Brain microvascular endothelial cell (primary cell): ENCODE results near the gene NALF2.

ENCODE experiments used
- DNase-seq: peaks from one replicate; pipeline ENCODE4 v3.0.0-alpha.2; 2020
- H3K27ac ChIP-seq: fragments of 250-450 bp; sonication (Bioruptor Pico); 2 replicates; pipeline ENCODE4 v1.5.1; 2020; ENCODE audit warnings: mild to moderate bottlenecking, moderate library complexity
- H3K27me3 ChIP-seq: fragments of 250-450 bp; sonication (Bioruptor Pico); replicated peaks from 2 replicates; pipeline ENCODE4 v1.5.1; 2020; ENCODE audit warnings: mild to moderate bottlenecking
- H3K36me3 ChIP-seq: fragments of 250-450 bp; sonication (Bioruptor Pico); replicated peaks from 2 replicates; pipeline ENCODE4 v1.5.1; 2020; ENCODE audit warnings: mild to moderate bottlenecking
- H3K4me3 ChIP-seq: 2 replicates; pipeline ENCODE4 v1.5.1; 2011; ENCODE audit warnings: low read depth, mild to moderate bottlenecking, control low read depth, low read length, moderate library complexity
- in situ Hi-C: cut with HindIII; loops from 2 replicates; pipeline ENCODE4 v1.10.0; 2017; ENCODE audit warnings: low sequenced_read_pairs, low pct_ligation_motif_present
- TF ChIP-seq, protein P1 (sequence below): IDR thresholded peaks from 2 replicates; pipeline ENCODE4 v1.5.1; 2011; ENCODE audit warnings: low read depth, mild to moderate bottlenecking, moderate library complexity, low read length, control low read depth, inconsistent platforms; ENCODE audit errors: missing control alignments

Gene NALF2

DNA sequence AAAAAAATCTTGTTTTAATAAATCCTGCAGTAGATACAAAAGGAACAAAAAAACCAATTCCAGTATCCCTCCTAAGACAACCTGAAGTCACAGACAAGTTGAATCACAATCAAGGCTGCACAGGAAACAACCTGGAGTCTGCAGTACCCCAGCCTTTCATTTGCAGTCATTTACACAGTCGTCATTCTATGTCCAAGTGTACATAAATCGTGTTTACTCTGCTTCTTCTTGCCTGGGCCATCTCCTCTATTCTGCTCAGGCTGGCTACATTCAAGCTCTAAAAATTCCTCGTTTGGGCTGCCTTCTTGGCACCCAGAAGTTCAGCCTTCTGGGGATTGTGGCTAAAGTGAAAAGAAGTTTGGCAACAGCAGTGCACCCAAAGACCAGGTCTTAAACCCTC is 37.8 kb downstream of the NALF2 start:
- H3K4me3 ChIP-seq = no peak overlapping the region
- in situ Hi-C loops = no loop called here
- no peaks in the 10 kb centered on the region for H3K27me3 ChIP-seq
- H3K36me3 ChIP-seq = no peaks in the 10 kb centered on the region
- DNase-seq = no peak
- no peak overlapping the region for H3K27ac ChIP-seq
- TF ChIP-seq, protein P1, sequence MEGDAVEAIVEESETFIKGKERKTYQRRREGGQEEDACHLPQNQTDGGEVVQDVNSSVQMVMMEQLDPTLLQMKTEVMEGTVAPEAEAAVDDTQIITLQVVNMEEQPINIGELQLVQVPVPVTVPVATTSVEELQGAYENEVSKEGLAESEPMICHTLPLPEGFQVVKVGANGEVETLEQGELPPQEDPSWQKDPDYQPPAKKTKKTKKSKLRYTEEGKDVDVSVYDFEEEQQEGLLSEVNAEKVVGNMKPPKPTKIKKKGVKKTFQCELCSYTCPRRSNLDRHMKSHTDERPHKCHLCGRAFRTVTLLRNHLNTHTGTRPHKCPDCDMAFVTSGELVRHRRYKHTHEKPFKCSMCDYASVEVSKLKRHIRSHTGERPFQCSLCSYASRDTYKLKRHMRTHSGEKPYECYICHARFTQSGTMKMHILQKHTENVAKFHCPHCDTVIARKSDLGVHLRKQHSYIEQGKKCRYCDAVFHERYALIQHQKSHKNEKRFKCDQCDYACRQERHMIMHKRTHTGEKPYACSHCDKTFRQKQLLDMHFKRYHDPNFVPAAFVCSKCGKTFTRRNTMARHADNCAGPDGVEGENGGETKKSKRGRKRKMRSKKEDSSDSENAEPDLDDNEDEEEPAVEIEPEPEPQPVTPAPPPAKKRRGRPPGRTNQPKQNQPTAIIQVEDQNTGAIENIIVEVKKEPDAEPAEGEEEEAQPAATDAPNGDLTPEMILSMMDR = no peak

DNA sequence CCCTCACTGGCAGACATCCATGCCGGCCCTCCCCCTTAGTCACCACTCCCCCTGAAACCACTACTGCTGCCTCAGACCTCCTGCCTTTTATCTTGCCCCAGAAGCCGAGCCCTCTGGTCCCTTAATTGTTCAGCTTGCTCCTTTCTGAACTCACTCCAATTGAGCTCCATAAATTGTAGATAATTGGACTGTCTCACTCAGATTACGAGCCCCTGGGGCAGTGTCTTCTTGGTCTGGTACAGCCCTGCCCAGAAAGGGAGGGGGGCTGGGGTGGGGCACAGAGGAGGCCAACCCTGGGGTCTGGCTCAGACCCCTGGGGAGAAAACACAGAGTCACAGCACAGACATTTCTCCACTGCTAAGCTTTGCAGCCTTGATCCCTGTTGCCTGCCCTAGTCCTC is 39.4 kb downstream of the NALF2 start:
- Histone ChIP-seq H3K27me3 (no peaks in the 10 kb centered on the region), H3K27ac (no peak overlapping the region), H3K36me3 (no peaks in the 10 kb centered on the region), H3K4me3 (no peak overlapping the region)
- in situ Hi-C loops = no loop called here
- no peak for DNase-seq
- TF ChIP-seq, protein P1 = no peak

DNA sequence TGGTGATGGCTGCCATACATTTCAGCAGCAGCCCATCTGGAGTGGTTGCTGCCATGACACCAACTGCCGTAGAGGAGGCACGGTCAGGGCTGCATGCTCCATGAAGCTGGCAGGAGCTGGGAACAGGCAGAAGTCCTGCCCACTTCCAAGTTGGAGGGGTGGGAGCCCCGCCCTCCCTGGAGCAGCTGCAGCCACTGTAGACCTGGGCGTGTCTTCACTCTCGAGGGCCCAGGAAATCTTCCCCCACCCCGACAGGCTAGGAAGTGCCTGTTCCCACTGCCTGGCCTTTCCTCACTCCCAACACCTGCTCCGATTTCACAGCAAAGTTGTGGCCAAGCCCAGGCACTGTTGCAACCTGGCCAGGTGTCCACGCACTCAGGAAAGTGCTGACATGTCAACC is 42.3 kb downstream of the NALF2 start:
- Histone ChIP-seq H3K36me3 (no peaks in the 10 kb centered on the region), H3K4me3 (no peak overlapping the region), H3K27ac (no peak overlapping the region), H3K27me3 (no peaks in the 10 kb centered on the region)
- TF ChIP-seq, protein P1 = no peak
- no peak for DNase-seq
- in situ Hi-C loops = no loop called here

DNA sequence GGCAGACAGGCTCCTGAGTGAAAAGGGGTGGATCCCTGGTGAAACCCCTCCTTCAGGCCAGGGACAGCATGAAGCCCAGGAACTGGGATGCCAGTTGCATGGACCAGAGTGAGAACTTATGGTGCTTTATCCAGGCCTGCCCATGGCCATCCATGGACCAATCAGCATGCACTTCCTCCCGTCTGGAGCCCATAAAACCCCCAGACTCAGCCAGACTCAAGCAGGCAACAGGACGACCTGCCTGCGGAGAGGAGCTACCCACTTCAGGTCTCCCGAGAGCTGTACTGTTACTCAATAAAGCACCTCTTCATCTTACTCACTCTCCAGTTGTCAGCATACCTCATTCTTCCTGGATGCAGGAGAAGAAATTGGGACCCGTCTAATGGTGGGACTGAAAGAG is 42.9 kb downstream of the NALF2 start:
- in situ Hi-C loops = no loop called here
- H3K36me3 ChIP-seq = no peaks in the 10 kb centered on the region
- no peak overlapping the region for H3K27ac ChIP-seq
- TF ChIP-seq, protein P1 = no peak
- DNase-seq = no peak
- no peaks in the 10 kb centered on the region for H3K27me3 ChIP-seq
- no peak overlapping the region for H3K4me3 ChIP-seq

DNA sequence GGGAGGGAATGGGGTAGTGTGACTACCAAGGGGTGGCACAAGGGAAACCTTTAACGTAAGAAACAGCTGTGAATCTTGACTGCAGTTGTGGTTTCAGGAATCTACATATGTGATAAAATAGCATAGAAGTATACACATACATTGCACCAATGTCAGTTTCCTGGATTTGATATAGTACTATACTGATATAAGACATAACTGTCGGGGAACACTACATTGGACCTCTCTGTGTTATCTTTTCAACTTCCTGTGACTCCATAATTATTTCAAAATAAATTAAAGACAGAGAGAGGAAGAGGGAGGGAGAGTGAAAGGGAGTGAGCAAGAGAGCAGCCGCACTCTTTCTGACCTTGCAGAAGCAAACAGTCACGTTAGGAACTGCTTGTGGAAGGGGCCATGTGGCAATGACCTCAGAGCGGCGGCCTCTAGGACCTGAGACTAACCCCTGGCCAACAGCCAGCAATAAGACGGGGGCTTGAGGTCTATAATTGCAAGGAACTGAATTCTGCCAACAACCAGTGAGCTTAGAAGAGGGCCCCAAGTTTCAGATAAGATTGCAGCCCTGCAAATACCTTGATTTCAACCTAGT is 47.4 kb downstream of the NALF2 start:
- H3K36me3 ChIP-seq = no peaks in the 10 kb centered on the region
- TF ChIP-seq, protein P1 = no peak
- in situ Hi-C loops = no loop called here

DNA sequence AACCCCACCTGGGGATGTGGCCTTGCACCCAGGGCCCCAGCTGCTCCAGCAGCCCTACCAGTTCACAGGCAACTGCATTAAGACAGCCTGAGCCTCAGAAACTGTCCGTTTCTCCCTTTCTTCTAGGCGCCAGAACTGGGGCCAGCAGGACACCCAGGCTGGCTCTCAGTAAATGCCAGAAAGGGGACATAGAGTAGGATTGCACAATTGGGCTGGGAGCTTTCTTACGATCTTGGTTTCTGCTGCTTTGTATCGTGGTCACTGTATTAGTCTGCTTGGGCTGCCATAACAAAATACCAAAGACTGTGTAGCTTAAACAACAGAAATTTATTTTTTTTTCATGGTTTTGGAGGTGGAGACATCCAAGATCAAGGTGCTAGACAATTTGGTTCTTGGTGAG is 48.4 kb downstream of the NALF2 start:
- in situ Hi-C loops = no loop called here
- TF ChIP-seq, protein P1 = no peak
- DNase-seq = no peak
- no peak overlapping the region for H3K27ac ChIP-seq
- no peak overlapping the region for H3K4me3 ChIP-seq
- H3K27me3 ChIP-seq = no peaks in the 10 kb centered on the region
- no peaks in the 10 kb centered on the region for H3K36me3 ChIP-seq

More for the DNA sequence above, 47.4 kb downstream of the NALF2 start:
- Histone ChIP-seq H3K4me3 (no peak overlapping the region), H3K27ac (no peak overlapping the region), H3K27me3 (no peaks in the 10 kb centered on the region)
- no peak for DNase-seq
